ENCODE results near the gene ZNF439.

GRCh38 chr19:11860721-11861120 is 12.2 kb downstream of the ZNF439 start:
- no peak for TF ChIP-seq CTCF (conservative IDR thresholded peaks at IDR 0.05 in 1 of 2, IDR thresholded peaks at IDR 0.05 in 1 of 2; ENCODE audit: low read depth in 1 of 2, low read length in 2 of 2)
- TF ChIP-seq EZH2 (IDR thresholded peaks at IDR 0.05; ENCODE audit: low read length, missing control alignments): no peak
